ENCODE measurements around the gene USP38.
"Not testable (repeated sequence)": the region's sequence is repeated elsewhere in the genome, so short reads cannot be mapped to it uniquely, and the experiment has no call there.

Gene USP38

DNA sequence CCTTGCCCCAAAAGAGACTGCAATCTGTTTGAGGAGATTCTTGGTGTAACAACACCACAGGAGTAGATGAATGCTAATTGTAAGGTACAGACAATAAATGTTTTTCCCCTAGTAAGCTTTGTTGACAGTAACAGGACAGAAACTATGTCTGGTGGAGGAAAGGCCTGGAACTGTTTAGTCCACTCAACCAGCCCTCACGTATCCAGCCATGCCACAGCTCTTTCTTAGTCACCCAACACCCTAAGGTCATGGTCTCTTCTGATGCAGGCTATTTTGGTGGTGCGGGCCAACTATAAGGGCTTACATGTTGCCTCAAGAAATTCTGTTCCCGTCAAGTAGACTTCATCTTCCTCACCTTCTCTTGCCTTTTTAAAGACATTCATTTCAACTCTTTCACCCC, 76.0 kb downstream of the USP38 start:
- Mint-ChIP-seq H3K4me1 (ENCODE audit: low read depth) (no peaks in the 10 kb centered on the region), H3K27me3 (ENCODE audit: low read depth) (no peaks in the 10 kb centered on the region), H3K9me3 (no peaks in the 10 kb centered on the region), H3K4me3 (no peak overlapping the region), H3K36me3 (ENCODE audit: low read depth) (no peaks in the 10 kb centered on the region), H3K27ac (no peak overlapping the region)

DNA sequence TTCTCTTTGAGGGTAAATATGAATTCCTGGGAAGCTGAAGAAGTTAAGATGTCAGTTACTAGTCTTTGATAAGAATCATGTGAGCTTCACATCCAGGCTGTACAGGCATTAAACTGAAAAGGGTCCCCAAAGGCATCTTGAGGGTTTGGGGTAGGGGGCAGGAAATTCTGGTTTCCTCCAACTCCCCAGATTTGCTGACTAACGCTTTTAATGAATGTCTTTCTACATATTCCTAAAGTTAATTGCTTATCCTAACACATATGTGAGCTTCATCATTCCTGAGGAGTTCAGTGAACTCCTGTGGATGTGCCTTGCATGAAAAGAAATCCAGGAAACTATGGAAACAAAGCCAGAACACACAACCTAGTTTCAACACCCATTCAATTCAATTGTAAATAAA, 78.1 kb downstream of the USP38 start:
- no peak overlapping the region for H3K4me3 Mint-ChIP-seq
- no peak overlapping the region for H3K27ac Mint-ChIP-seq
- H3K27me3 Mint-ChIP-seq (ENCODE audit: low read depth) = no peaks in the 10 kb centered on the region
- peaks cover 12% of the 10 kb centered on the region for H3K9me3 Mint-ChIP-seq
- no peaks in the 10 kb centered on the region for H3K4me1 Mint-ChIP-seq (ENCODE audit: low read depth)
- H3K36me3 Mint-ChIP-seq (ENCODE audit: low read depth) = peaks cover 2% of the 10 kb centered on the region

DNA sequence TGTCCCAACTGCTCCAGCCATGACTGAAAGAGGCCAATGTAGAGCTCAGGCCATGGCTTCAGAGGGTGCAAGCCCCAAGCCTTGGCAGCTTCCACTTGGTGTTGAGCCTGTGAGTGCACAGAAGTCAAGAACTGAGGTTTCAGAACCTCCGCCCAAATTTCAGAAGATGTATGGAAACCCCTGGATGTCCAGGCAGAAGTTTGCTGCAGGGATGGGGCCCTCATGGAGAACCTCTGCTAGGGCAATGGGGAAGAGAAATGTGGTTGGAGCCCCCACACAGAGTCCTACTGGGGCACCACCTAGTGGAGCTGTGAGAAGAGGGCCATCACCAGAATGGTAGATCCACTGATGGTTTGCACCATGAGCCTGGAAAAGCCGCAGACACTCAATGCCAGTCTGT, 83.0 kb downstream of the USP38 start:
- not testable (repeated sequence) for H3K36me3 Mint-ChIP-seq (ENCODE audit: low read depth); H3K27ac Mint-ChIP-seq; H3K4me1 Mint-ChIP-seq (ENCODE audit: low read depth); H3K27me3 Mint-ChIP-seq (ENCODE audit: low read depth); H3K4me3 Mint-ChIP-seq
- H3K9me3 Mint-ChIP-seq = peaks cover 24% of the 10 kb centered on the region

DNA sequence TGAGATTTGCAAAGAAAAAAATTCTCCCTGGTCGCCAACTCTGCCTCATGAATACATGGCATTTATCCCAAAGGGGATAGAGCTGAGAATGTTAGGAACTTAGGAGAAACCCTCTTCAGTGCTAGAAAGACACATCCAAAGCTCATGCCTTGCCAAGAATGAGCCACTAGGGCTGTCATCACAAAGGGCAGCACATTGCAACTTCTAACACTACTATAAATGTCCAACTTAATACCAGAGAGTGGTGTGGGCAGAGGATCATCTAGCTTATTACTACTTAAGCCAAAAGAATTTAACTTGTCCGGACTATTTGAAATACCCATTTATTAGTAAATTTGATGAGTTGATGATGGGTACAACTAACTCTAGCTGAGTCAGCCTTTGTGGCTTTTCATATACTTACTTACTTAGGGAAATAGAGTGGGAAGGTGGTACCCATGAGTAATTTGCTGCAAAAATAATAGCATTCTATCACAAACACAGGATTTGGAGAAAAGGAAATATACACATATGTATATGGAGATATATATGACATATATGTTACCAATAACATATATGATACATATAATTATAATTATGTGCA, 85.6 kb downstream of the USP38 start:
- H3K27me3 Mint-ChIP-seq (ENCODE audit: low read depth) = no peaks in the 10 kb centered on the region
- H3K27ac Mint-ChIP-seq = no peak overlapping the region
- no peaks in the 10 kb centered on the region for H3K4me1 Mint-ChIP-seq (ENCODE audit: low read depth)
- peaks cover 2% of the 10 kb centered on the region for H3K36me3 Mint-ChIP-seq (ENCODE audit: low read depth)
- H3K9me3 Mint-ChIP-seq = peaks cover 24% of the 10 kb centered on the region
- H3K4me3 Mint-ChIP-seq = no peak overlapping the region

Data from T-helper 1 cell treated with Interleukin-12 subunit alpha and Interleukin-12 subunit beta and Interleukin-4 antibody, amounts not matched to agents 30 μg/mL and 1 μg/mL, for 36 hours (primary cell).